ENCODE data around the gene MAD2L1.

MAD2L1 gene

DNA sequence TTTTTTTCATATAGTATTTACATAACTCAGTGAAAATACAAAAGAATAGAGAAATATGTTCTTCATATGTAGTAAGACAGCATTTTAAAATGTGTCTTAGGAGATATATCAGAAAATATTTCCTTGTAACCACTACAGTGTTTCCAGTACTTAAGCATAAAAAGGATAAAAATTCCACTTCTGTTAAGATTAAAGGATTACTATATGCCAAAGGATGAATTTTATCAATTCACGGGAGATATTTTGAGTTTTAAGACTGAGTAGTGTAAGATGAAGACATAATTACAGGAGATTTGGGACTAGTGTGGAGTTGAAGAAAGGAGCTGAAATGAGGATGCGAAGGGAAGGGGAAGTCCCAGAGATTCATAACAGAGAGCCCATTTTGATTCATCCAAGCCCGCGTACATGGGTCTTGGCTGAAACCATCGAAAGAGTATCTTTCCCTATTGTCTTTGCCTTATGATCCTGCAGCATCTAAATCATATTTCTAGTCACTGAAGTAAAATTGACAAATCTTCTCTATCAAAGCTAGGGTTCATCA is 58.7 kb downstream of the MAD2L1 start:
- no peaks in the 10 kb centered on the region for H3K36me3 Mint-ChIP-seq (ENCODE audit: low read depth)
- H3K4me1 Mint-ChIP-seq = no peaks in the 10 kb centered on the region
- no peak for DNase-seq
- no peak overlapping the region for H3K4me3 Mint-ChIP-seq
- H3K27me3 Mint-ChIP-seq (ENCODE audit: low read depth, poor library complexity) = peaks cover 2% of the 10 kb centered on the region
- TF ChIP-seq, protein P1, sequence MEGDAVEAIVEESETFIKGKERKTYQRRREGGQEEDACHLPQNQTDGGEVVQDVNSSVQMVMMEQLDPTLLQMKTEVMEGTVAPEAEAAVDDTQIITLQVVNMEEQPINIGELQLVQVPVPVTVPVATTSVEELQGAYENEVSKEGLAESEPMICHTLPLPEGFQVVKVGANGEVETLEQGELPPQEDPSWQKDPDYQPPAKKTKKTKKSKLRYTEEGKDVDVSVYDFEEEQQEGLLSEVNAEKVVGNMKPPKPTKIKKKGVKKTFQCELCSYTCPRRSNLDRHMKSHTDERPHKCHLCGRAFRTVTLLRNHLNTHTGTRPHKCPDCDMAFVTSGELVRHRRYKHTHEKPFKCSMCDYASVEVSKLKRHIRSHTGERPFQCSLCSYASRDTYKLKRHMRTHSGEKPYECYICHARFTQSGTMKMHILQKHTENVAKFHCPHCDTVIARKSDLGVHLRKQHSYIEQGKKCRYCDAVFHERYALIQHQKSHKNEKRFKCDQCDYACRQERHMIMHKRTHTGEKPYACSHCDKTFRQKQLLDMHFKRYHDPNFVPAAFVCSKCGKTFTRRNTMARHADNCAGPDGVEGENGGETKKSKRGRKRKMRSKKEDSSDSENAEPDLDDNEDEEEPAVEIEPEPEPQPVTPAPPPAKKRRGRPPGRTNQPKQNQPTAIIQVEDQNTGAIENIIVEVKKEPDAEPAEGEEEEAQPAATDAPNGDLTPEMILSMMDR (IDR thresholded peaks at IDR 0.05) = no peak
- H3K9me3 Mint-ChIP-seq = no peaks in the 10 kb centered on the region
- no peak overlapping the region for H3K27ac Mint-ChIP-seq

DNA sequence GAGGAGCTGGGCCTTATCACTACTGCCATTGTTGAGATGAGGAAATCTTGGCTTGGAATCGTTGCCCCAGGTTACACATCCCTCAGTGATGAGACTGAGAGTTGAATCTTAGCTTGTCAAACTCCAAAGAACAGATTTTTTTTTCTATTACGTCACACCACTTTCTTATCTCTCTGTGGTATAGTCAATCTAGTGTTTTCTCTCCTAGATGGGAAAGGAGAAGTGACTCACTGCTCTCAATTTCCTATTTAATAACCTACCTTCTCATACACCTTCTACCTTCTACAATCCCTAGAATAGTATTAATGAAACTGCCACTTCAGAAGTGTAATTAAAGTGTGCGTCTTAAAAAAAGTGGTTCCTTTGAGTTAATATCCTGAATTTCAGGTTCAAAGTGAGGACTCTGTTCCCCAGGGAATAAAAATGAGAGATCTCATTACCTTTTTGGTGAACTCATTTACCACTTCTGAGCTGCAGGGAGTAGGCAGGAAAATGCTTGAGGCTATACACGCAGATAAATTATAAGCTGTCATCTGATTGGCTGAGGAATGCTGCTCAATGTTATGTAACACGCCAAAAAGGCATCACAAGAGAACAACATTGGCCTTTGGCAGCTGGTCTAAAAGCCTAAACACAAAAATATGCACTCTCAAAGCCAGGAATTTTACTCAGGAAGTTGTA is 59.3 kb downstream of the MAD2L1 start:
- no peaks in the 10 kb centered on the region for H3K4me1 Mint-ChIP-seq
- no peaks in the 10 kb centered on the region for H3K36me3 Mint-ChIP-seq (ENCODE audit: low read depth)
- peaks cover 2% of the 10 kb centered on the region for H3K27me3 Mint-ChIP-seq (ENCODE audit: low read depth, poor library complexity)
- no peak overlapping the region for H3K27ac Mint-ChIP-seq
- DNase-seq = no peak
- no peaks in the 10 kb centered on the region for H3K9me3 Mint-ChIP-seq
- TF ChIP-seq, protein P1 (IDR thresholded peaks at IDR 0.05) = no peak
- H3K4me3 Mint-ChIP-seq = no peak overlapping the region
